ENCODE data around the gene AFM.

The AFM gene

DNA sequence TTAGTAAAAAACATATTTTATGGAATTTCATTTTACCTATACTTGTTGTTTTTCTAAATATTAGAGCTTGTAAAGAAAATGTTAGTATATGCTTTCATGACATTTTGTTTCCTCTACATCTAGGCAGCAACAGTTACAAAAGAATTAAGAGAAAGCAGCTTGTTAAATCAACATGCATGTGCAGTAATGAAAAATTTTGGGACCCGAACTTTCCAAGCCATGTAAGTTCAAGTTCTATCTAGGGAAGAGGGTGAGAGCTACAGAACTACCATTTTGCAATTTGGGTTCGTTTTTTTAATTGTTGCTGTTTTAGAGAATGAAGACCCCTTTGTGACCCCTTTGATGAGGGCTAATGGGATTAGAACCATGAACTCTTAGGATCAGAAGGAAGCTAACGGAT is 38.3 kb upstream of the AFM start:
- Mint-ChIP-seq H3K4me1 (no peaks in the 10 kb centered on the region), H3K36me3 (no peaks in the 10 kb centered on the region), H3K27me3 (peaks cover 3% of the 10 kb centered on the region), H3K27ac (no peak overlapping the region), H3K9me3 (no peaks in the 10 kb centered on the region), H3K4me3 (no peak overlapping the region)
- no peak for DNase-seq (ENCODE audit: low spot score in 2 of 2)
- ATAC-seq (ENCODE audit: low read depth): no peak

GRCh38 chr4:73445383-73446335 is 35.9 kb upstream of the AFM start:
- ATAC-seq (ENCODE audit: low read depth) (no peak), DNase-seq (ENCODE audit: low spot score in 2 of 2) (no peak)
- no peak overlapping the region for H3K27ac Mint-ChIP-seq
- H3K36me3 Mint-ChIP-seq: no peaks in the 10 kb centered on the region
- no peaks in the 10 kb centered on the region for H3K9me3 Mint-ChIP-seq
- peaks cover 3% of the 10 kb centered on the region for H3K27me3 Mint-ChIP-seq
- H3K4me3 Mint-ChIP-seq: no peak overlapping the region
- no peaks in the 10 kb centered on the region for H3K4me1 Mint-ChIP-seq

DNA sequence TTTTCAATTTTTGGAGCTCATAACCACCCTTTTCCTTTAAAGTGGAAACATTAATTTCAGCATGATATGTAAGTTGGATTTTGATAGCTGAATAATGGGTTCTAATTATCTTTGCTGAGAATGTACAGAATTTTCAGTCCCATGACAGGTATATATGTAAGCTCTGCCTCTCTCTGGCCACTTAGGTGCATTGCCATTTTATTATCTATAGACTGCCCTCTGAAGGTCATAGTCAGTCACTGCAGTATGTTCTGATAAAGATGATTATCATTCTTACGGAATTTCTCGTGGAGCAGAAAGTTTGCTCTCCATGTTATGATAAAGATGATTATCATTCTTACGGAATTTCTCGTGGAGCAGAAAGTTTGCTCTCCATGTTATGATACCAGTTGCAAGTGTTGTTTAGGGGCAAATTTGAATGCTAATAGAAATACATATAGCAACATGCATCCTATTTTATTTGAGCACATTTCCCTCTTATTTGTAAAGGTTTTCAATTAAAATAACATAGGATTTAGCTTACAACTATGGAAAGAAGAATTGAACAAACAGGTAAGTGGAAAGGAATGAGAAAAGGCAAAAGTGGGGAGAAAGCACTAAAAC is 35.1 kb upstream of the AFM start:
- no peaks in the 10 kb centered on the region for H3K4me1 Mint-ChIP-seq
- no peak overlapping the region for H3K27ac Mint-ChIP-seq
- DNase-seq (ENCODE audit: low spot score in 2 of 2) (peak in 1 of 2 donors; percentile 20), ATAC-seq (ENCODE audit: low read depth) (peak; percentile 80)
- H3K4me3 Mint-ChIP-seq: no peak overlapping the region
- H3K9me3 Mint-ChIP-seq: no peaks in the 10 kb centered on the region
- H3K36me3 Mint-ChIP-seq: no peaks in the 10 kb centered on the region
- peaks cover 4% of the 10 kb centered on the region for H3K27me3 Mint-ChIP-seq

- Mint-ChIP-seq H3K4me1 (no peaks in the 10 kb centered on the region), H3K36me3 (no peaks in the 10 kb centered on the region), H3K9me3 (no peaks in the 10 kb centered on the region), H3K27ac (no peak overlapping the region), H3K4me3 (no peak overlapping the region), H3K27me3 (peaks cover 3% of the 10 kb centered on the region)
- no peak for ATAC-seq (ENCODE audit: low read depth)
- no peak for DNase-seq (ENCODE audit: low spot score in 2 of 2)
These were observed 33.9 kb upstream of the AFM start for GRCh38 chr4:73447671-73448070.

- no peaks in the 10 kb centered on the region for H3K9me3 Mint-ChIP-seq
- H3K27me3 Mint-ChIP-seq: peaks cover 3% of the 10 kb centered on the region
- no peaks in the 10 kb centered on the region for H3K36me3 Mint-ChIP-seq
- H3K4me1 Mint-ChIP-seq: no peaks in the 10 kb centered on the region
- no peak for DNase-seq (ENCODE audit: low spot score in 2 of 2)
- no peak overlapping the region for H3K4me3 Mint-ChIP-seq
- no peak for ATAC-seq (ENCODE audit: low read depth)
- no peak overlapping the region for H3K27ac Mint-ChIP-seq
These were observed 32.9 kb upstream of the AFM start for GRCh38 chr4:73448448-73449203.

GRCh38 chr4:73450398-73451004 is 31.0 kb upstream of the AFM start:
- Mint-ChIP-seq H3K27me3 (peaks cover 3% of the 10 kb centered on the region), H3K27ac (no peak overlapping the region), H3K36me3 (no peaks in the 10 kb centered on the region), H3K4me3 (no peak overlapping the region), H3K4me1 (no peaks in the 10 kb centered on the region), H3K9me3 (no peaks in the 10 kb centered on the region)
- ATAC-seq (ENCODE audit: low read depth) (no peak), DNase-seq (ENCODE audit: low spot score in 2 of 2) (no peak)

DNA sequence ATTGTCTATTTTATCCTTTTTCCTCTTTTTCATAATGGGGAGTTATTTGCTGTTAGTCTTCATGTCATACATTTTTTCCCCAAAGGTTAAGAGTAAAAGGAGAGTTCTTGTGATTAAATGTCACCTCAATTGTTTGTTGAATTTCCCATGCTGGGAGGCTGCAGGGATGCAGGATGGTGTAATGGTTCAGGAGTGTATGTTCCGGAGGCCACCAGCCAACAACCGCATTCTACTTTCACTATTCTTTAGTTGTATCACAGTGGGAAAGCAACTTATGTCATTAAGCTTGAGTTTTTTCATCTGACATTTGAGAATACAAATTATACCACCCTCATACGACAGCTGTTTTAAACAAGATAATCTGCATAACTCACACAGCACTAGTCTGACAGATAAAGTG is 30.1 kb upstream of the AFM start:
- Mint-ChIP-seq H3K4me3 (no peak overlapping the region), H3K9me3 (no peaks in the 10 kb centered on the region), H3K36me3 (no peaks in the 10 kb centered on the region), H3K27me3 (peaks cover 5% of the 10 kb centered on the region), H3K4me1 (no peaks in the 10 kb centered on the region), H3K27ac (no peak overlapping the region)
- ATAC-seq (ENCODE audit: low read depth): no peak
- no peak for DNase-seq (ENCODE audit: low spot score in 2 of 2)

GRCh38 chr4:73451981-73452747 is 29.4 kb upstream of the AFM start:
- no peaks in the 10 kb centered on the region for H3K9me3 Mint-ChIP-seq
- H3K4me1 Mint-ChIP-seq: no peaks in the 10 kb centered on the region
- H3K27me3 Mint-ChIP-seq: peaks cover 6% of the 10 kb centered on the region
- no peak overlapping the region for H3K27ac Mint-ChIP-seq
- DNase-seq (ENCODE audit: low spot score in 2 of 2) (no peak), ATAC-seq (ENCODE audit: low read depth) (no peak)
- no peak overlapping the region for H3K4me3 Mint-ChIP-seq
- no peaks in the 10 kb centered on the region for H3K36me3 Mint-ChIP-seq

DNA sequence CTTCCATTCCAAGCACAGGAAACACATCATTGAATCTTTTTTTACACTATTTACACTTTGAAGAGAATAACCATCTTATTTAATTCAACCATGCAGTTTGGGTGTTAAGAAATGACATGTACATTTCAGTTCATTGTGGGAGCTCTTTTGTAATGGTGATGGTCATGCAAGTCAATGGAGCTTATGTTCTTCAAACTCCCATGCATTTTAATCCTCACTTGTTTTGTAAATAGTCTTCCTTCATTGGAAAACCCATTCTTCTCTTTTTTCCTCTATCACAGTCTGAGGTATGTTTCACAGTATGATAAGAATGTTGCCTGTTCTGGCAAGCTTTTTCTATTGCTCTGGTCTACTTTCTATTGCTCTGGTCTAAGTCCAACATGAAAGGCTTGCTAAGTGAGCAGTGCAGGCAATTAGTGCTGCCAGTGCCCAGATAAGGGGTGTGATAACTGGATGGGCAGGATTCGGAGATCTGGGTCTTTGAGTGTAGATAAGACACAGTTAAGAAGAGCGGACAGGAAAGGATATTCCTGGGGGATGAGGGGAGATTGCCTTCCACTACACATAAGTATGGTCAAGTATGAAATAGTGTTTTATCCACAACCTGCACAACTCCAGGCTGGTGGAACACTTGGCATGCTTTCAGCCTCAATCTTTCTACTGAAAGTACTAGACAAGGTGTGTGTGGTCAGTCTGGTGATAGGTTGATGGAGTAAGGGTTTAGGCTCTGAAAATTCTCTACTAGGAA is 28.4 kb upstream of the AFM start:
- H3K27me3 Mint-ChIP-seq: peaks cover 10% of the 10 kb centered on the region
- H3K27ac Mint-ChIP-seq: no peak overlapping the region
- H3K4me3 Mint-ChIP-seq: no peak overlapping the region
- no peak for DNase-seq (ENCODE audit: low spot score in 2 of 2)
- no peaks in the 10 kb centered on the region for H3K9me3 Mint-ChIP-seq
- H3K36me3 Mint-ChIP-seq: no peaks in the 10 kb centered on the region
- no peaks in the 10 kb centered on the region for H3K4me1 Mint-ChIP-seq
- no peak for ATAC-seq (ENCODE audit: low read depth)

GRCh38 chr4:73453701-73454005 is 27.9 kb upstream of the AFM start:
- Mint-ChIP-seq H3K4me3 (no peak overlapping the region), H3K27ac (no peak overlapping the region), H3K27me3 (peaks cover 10% of the 10 kb centered on the region), H3K9me3 (no peaks in the 10 kb centered on the region), H3K36me3 (no peaks in the 10 kb centered on the region), H3K4me1 (no peaks in the 10 kb centered on the region)
- no peak for DNase-seq (ENCODE audit: low spot score in 2 of 2)
- ATAC-seq (ENCODE audit: low read depth): no peak

- ATAC-seq (ENCODE audit: low read depth) (no peak), DNase-seq (ENCODE audit: low spot score in 2 of 2) (no peak)
- H3K27me3 Mint-ChIP-seq: peaks cover 10% of the 10 kb centered on the region
- H3K4me3 Mint-ChIP-seq: no peak overlapping the region
- H3K27ac Mint-ChIP-seq: no peak overlapping the region
- H3K4me1 Mint-ChIP-seq: no peaks in the 10 kb centered on the region
- H3K36me3 Mint-ChIP-seq: no peaks in the 10 kb centered on the region
- no peaks in the 10 kb centered on the region for H3K9me3 Mint-ChIP-seq
These were observed 26.6 kb upstream of the AFM start for GRCh38 chr4:73454920-73455319.

DNA sequence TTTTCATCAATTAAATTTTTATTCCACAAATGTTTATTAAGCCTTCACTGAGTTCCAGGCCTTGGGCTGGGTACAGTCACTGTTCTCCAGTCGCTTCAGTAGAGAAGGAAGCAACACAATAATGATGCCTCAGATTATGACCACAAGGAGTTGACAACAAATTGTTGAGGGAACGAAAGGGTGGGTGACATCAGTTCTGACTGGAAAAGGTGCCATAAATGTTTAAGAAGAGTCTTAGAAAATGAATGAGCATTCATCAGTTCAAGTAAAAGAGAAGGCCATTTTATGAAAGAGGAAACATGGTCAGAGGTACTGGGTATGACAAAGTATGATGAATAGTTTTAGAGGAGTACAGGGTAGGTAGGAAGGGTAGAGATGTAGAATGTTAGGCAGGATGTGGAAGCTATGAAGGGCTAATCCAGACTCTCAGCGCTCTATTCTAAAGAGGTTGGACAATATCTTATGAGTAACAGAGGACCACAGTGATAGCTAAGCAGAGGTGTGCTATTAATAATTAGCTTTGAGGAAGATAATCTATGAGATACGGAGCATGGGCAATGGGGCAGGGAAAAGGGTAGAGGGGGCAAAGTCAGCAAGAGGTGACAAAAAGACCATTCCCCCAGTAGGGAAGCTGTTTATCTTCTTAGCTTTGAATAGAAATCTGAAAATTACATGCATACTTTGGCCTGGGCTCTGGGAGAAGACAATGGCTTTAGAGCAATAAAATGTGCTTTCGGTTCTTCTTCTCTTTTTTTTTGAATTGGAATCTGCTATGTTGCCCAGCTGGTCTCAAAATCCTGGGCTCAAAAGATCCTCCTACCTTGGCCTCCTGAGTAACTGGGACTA is 25.1 kb upstream of the AFM start:
- H3K36me3 Mint-ChIP-seq: no peaks in the 10 kb centered on the region
- peaks cover 9% of the 10 kb centered on the region for H3K27me3 Mint-ChIP-seq
- H3K4me3 Mint-ChIP-seq: no peak overlapping the region
- DNase-seq (ENCODE audit: low spot score in 2 of 2) (no peak), ATAC-seq (ENCODE audit: low read depth) (no peak)
- no peaks in the 10 kb centered on the region for H3K4me1 Mint-ChIP-seq
- H3K9me3 Mint-ChIP-seq: peaks cover 1% of the 10 kb centered on the region
- no peak overlapping the region for H3K27ac Mint-ChIP-seq

Measured in memory B cell (primary cell).